NCI-H510A (cell line): ENCODE results near the gene C1QTNF1.

Source experiments
- DNase-seq: peaks from one replicate; lab custom pipeline; 2025; lab: John Stamatoyannopoulos, UW

C1QTNF1 gene

GRCh38 chr17:79093270-79093669, 69.3 kb downstream of the C1QTNF1 start:
- no peak for DNase-seq

- no peak for DNase-seq
Measured at GRCh38 chr17:79094261-79094660, 70.3 kb downstream of the C1QTNF1 start.

- DNase-seq = no peak
Measured at GRCh38 chr17:79095345-79096055, 71.5 kb downstream of the C1QTNF1 start.

GRCh38 chr17:79096477-79096876, 72.5 kb downstream of the C1QTNF1 start:
- no peak for DNase-seq

- no peak for DNase-seq
Measured at GRCh38 chr17:79097226-79098055, 73.5 kb downstream of the C1QTNF1 start.

GRCh38 chr17:79098282-79098867, 74.4 kb downstream of the C1QTNF1 start:
- no peak for DNase-seq
